ENCODE results near the gene TSPAN3.

DNA sequence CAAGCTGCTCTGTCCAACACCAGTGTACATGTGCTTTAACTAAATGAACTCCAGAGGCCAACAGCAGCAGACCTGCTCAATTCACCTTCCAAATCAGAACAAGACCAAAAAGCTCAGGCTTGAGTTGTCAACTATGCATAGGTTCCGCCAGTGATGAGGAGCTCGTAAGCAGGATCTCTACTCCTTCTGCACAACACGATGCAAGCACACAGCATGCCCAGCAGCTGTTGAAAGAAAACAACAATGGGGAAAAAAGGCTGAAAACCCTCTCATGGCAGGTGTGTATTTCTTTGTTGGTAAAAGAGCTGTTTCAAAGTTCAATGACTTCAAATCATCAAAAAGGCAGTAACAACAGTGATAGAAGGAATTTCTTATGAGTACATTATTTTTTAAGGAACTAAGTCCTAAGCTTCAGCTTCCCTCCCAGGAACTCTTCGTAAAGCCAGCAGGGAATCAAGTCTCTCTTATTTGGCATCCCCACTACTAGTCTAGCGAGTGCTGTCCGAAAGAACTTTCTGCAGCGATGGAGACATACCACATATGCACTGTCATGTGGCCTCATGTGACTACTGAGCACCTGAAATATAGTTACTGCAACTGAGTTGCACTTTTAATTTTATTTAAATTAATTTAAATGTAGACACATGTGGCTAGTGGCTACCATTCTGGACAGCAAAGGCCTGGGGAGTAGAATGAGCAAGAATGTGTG, 24.1 kb downstream of the TSPAN3 start:
- TF ChIP-seq POLR2A (IDR thresholded peaks at IDR 0.05; ENCODE audit: low read depth, low read length) = no peak
- no peak for TF ChIP-seq TAF1 (IDR thresholded peaks at IDR 0.05; ENCODE audit: borderline replicate concordance, low read depth, low read length)
- TF ChIP-seq POLR2AphosphoS5 (IDR thresholded peaks at IDR 0.05; ENCODE audit: low read depth, low read length) = no peak

Data from GM12892 (cell line).